GM19035 (cell line): ENCODE data around the gene RELT.

ENCODE experiments used
- ATAC-seq: cut with Tn5 transposase; IDR thresholded peaks from one replicate; pipeline ENCODE4 v1.9.1; 2021; ENCODE audit not compliant: unreplicated experiment

Gene RELT

GRCh38 chr11:73346186-73346935 is 29.8 kb upstream of the RELT start:
- ATAC-seq: no peak

- ATAC-seq: no peak
Measured at GRCh38 chr11:73347067-73347466, 29.1 kb upstream of the RELT start.

- no peak for ATAC-seq
Measured at GRCh38 chr11:73348838-73349237, 27.4 kb upstream of the RELT start.

- no peak for ATAC-seq
Measured at GRCh38 chr11:73349633-73350032, 26.6 kb upstream of the RELT start.

- no peak for ATAC-seq
Measured at GRCh38 chr11:73350908-73351636, 25.1 kb upstream of the RELT start.

GRCh38 chr11:73353422-73353821 is 22.8 kb upstream of the RELT start:
- ATAC-seq: no peak

- ATAC-seq: no peak
Measured at GRCh38 chr11:73355109-73355508, 21.1 kb upstream of the RELT start.

- no peak for ATAC-seq
Measured at GRCh38 chr11:73356979-73357860, 19.0 kb upstream of the RELT start.

- no peak for ATAC-seq
Measured at GRCh38 chr11:73358071-73358470, 18.1 kb upstream of the RELT start.

GRCh38 chr11:73359341-73359740 is 16.9 kb upstream of the RELT start:
- no peak for ATAC-seq

- no peak for ATAC-seq
Measured at GRCh38 chr11:73359930-73360742, 16.1 kb upstream of the RELT start.

GRCh38 chr11:73360743-73361369 is 15.3 kb upstream of the RELT start:
- ATAC-seq: no peak

- ATAC-seq: no peak
Measured at GRCh38 chr11:73361953-73362776, 14.0 kb upstream of the RELT start.

GRCh38 chr11:73363147-73363546 is 13.1 kb upstream of the RELT start:
- ATAC-seq: no peak

- ATAC-seq: no peak
Measured at GRCh38 chr11:73365352-73366264, 10.6 kb upstream of the RELT start.

GRCh38 chr11:73366265-73366610 is 10.0 kb upstream of the RELT start:
- no peak for ATAC-seq

GRCh38 chr11:73366953-73367352 is 9.2 kb upstream of the RELT start:
- no peak for ATAC-seq

GRCh38 chr11:73367482-73368024 is 8.6 kb upstream of the RELT start:
- ATAC-seq: no peak
